Erythroblast (primary cell): ENCODE measurements around the gene USP10.

Experiments
- GATA1 ChIP-seq: IDR thresholded peaks from 2 replicates; pipeline ENCODE4 v1.6.1; 2011; ENCODE audit warnings: low read depth, mild to moderate bottlenecking, control low read depth, low read length, moderate library complexity
- POLR2A ChIP-seq: IDR thresholded peaks from 2 replicates; pipeline ENCODE4 v1.6.1; 2011; ENCODE audit warnings: mild to moderate bottlenecking, low read length

- no peak for TF ChIP-seq POLR2A
- TF ChIP-seq GATA1, result no peak
Measured at GRCh38 chr16:84827131-84827574, 127.4 kb downstream of the USP10 start.
